Stimulated activated CD4-positive, alpha-beta T cell treated with anti-CD3 and anti-CD28 coated beads, Interleukin-1b, Interleukin-23, amount 100 ng/mL, for 1 hour (primary cell): ENCODE measurements around the gene CYP4F11.
"Not testable (repeated sequence)": the region's sequence is repeated elsewhere in the genome, so short reads cannot be mapped to it uniquely, and the experiment has no call there.

Source experiments
- DNase-seq, 2 donors: peaks; one replicate each; pipeline ENCODE4 v3.0.0-alpha.2; 2020; ENCODE audit warnings: low read depth in 2 of 2

Gene CYP4F11

GRCh38 chr19:15934332-15935078 lies at the start of gene CYP4F11:
Gene CYP4F11 (minus strand): TSS chr19:15934529. CDS start chr19:15934408, 121 bp downstream.
- DNase-seq = no peak

GRCh38 chr19:15979293-15979692 lies 45.0 kb upstream of the CYP4F11 start:
- no peak for DNase-seq

- no peak for DNase-seq
Measured at GRCh38 chr19:15977690-15978089, 43.4 kb upstream of the CYP4F11 start.

- DNase-seq = no peak
Measured at GRCh38 chr19:15976836-15977689, 42.7 kb upstream of the CYP4F11 start.

- no peak for DNase-seq
Measured at GRCh38 chr19:15974856-15975255, 40.5 kb upstream of the CYP4F11 start.

- not testable (repeated sequence) for DNase-seq
Measured at GRCh38 chr19:15972043-15972442, 37.7 kb upstream of the CYP4F11 start.

GRCh38 chr19:15971224-15971780 lies 37.0 kb upstream of the CYP4F11 start:
- no peak for DNase-seq

GRCh38 chr19:15964231-15964630 lies 29.9 kb upstream of the CYP4F11 start:
- no peak for DNase-seq

GRCh38 chr19:15962319-15962718 lies 28.0 kb upstream of the CYP4F11 start:
- DNase-seq = no peak

GRCh38 chr19:15954820-15955219 lies 20.5 kb upstream of the CYP4F11 start:
- DNase-seq = no peak

- DNase-seq = no peak
Measured at GRCh38 chr19:15948223-15949058, 14.1 kb upstream of the CYP4F11 start, which contains the start of gene OR10H4. Gene OR10H4 (plus strand): TSS chr19:15949008. CDS start chr19:15949008, 0 bp downstream.

- no peak for DNase-seq
Measured at GRCh38 chr19:15945301-15945700, 11.0 kb upstream of the CYP4F11 start.

- no peak for DNase-seq
Measured at GRCh38 chr19:15944401-15944800, 10.1 kb upstream of the CYP4F11 start.

- no peak for DNase-seq
Measured at GRCh38 chr19:15937771-15938170, 3.4 kb upstream of the CYP4F11 start.

GRCh38 chr19:15936950-15937349 lies 2.6 kb upstream of the CYP4F11 start:
- DNase-seq = no peak

GRCh38 chr19:15936173-15936572 lies 1.8 kb upstream of the CYP4F11 start:
- DNase-seq = no peak

GRCh38 chr19:15935167-15935702 lies 906 bp upstream of the CYP4F11 start:
- no peak for DNase-seq

GRCh38 chr19:15933761-15934331 lies 483 bp downstream of the CYP4F11 start:
- DNase-seq = not testable (repeated sequence)

- no peak for DNase-seq
Measured at GRCh38 chr19:15928321-15928720, 6.0 kb downstream of the CYP4F11 start.

- DNase-seq = no peak
Measured at GRCh38 chr19:15926484-15926883, 7.8 kb downstream of the CYP4F11 start.

- DNase-seq = no peak
Measured at GRCh38 chr19:15923702-15924101, 10.6 kb downstream of the CYP4F11 start.
